GM18951 (cell line): Measurements from ENCODE around the gene SEC22A.

Source experiments
- POLR2A ChIP-seq: IDR thresholded peaks from 4 replicates; pipeline ENCODE4 v1.6.1; 2011; ENCODE audit warnings: mild to moderate bottlenecking; ENCODE audit not compliant: insufficient read length, insufficient read depth; ENCODE audit errors: extremely low read depth
- in situ Hi-C: fragments of 300-500 bp; cut with MboI; formaldehyde crosslinking; loops from one replicate; pipeline ENCODE4 v1.12.0; 2022; ENCODE audit warnings: low sequenced_read_pairs, mixed read lengths, inconsistent platforms; ENCODE audit not compliant: unreplicated experiment

The SEC22A gene

DNA sequence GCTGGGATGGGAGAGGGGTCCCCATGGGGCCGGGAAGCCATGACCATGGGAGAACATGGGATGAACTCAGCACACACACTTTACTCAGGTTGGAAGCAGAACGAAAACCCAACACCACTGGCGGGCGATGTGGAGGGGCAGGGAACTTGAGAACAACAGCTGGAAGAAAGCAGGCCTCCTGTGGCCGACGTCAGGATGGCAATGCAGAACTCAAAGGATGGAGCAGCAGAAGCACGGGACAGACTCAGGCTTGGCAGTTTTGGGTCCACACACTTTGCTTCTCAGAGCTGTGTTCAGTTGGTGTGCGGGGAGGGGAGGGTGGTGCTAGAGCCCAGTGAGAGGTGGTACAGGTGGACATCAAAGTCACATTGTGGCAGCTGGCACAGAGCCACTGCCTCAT, 80.7 kb downstream of the SEC22A start:
- TF ChIP-seq POLR2A, result no peak
- in situ Hi-C loops, result no loop called here

DNA sequence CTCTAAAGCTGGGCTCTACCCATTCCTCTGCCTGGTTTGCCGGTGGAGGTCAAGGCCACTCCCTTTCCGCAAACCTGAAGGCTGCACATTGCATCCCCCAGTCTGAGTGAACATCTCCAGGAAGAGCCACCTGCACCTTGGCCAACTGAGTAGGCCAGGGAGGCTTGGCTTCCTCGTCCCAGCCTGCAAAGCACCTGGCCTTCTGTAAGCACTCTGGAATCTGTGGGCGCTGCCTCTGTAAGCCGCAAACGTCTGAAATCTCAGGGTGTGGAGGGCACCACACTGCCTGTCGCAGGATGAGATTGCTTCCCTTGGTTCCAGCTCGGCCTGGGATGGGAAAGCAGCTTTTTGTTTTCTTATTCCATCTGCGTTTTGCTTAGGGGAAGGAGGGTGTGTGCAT, 81.3 kb downstream of the SEC22A start:
- in situ Hi-C loops, result no loop called here
- no peak for TF ChIP-seq POLR2A

DNA sequence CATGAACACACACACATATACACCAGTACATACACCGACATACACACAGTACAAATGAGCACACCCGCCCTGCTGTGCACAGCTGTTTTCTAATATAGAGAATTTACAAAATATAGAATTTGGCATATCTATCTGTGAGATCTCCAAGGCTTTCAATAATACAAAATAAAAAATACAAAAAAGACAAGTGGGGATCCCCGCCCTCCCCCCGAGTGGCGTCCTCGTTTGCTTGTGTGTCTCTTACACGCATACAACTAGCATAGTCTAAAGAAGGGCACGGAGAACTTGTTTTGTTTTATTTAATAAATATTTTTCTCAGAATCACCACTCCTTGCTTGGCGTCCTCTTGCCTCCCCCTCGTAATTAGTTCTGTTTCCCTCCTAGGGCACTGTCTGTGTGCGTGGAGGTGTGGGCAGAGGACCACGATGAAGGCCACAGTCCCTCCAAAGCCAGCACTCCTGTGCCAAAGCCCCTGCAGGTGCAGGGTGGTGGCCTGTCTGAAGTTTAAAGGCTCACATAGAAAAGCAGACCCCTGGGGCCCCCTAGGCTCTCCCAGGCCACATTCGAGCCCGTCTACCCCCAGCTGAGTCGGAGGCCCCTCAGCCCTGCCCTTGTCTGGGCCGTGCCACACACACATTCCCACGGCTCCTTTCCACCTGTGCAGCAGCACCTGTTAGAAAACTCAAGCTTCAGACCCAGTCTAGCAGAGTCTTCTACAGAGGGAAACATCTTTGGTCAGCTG, 82.1 kb downstream of the SEC22A start:
- TF ChIP-seq POLR2A, result no peak
- in situ Hi-C loops, result no loop called here

DNA sequence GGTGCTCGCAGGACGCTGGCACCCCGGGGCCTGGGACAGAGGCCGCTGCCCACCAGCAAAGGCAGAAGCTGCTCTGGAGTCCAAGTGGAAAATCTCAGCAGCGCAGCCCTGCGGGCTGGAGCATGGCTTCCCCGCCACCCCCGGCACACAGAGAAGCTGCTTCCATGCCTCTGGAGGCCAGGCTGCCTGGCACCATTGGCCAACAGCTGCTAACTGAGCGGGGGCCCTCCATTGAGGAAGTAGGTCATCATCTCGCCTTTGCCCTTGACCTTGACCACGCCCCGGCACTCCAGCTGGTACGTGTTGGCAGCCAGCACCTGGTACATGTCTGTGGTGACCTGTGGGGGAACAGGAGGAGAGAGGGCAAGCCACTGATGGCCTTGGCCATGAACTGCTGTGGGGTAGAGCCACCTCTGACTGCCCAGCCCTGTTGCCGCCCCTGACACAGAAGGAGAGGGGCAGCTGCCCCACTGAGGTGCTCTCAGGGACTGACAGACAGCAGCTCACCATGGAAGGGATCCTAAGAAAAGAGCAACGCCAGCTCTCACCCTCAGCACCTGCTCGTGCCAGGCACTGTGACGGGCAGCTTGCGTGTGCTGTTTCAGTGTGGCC, 82.8 kb downstream of the SEC22A start:
- in situ Hi-C loops, result no loop called here
- no peak for TF ChIP-seq POLR2A

DNA sequence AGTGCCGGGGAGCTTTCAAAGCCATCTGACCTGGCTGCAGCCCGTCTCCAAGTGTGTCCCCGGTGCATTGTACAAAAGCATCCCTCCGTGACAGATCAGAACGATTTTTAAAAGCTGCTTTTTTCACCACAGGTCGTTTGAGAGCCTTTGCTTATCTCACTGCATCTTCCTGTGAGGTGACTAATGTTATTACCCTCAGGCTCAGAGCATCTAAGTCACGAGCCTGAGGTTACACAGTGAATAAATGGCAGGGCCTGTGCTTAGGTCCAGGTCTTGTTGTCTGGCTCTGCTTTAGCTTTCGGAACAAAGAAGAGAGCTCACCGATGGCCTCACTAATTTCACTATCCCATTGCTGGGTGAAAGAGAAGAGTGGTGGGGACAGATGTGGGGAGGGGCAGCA, 83.3 kb downstream of the SEC22A start:
- TF ChIP-seq POLR2A, result no peak
- in situ Hi-C loops, result no loop called here

DNA sequence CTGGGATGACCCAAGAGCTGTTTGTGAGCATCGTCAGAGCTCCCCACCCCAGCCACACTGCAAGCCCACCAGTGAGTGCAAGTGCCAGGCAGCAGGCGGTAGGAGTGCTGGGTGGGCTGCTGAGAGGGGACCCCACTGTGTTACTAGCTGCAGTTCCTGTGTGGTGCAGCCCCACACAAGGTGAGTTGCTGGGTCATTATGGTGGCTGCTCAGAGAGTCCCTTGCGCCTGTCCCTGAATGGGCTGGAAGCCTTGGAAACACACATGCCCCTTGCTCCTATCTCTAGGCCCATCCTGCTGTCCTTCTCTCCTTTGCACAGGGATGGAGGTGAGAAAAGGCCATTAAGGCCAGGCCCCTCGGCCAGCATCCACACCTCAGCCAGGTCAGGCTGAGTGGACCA, 83.7 kb downstream of the SEC22A start:
- TF ChIP-seq POLR2A, result no peak
- in situ Hi-C loops, result no loop called here

DNA sequence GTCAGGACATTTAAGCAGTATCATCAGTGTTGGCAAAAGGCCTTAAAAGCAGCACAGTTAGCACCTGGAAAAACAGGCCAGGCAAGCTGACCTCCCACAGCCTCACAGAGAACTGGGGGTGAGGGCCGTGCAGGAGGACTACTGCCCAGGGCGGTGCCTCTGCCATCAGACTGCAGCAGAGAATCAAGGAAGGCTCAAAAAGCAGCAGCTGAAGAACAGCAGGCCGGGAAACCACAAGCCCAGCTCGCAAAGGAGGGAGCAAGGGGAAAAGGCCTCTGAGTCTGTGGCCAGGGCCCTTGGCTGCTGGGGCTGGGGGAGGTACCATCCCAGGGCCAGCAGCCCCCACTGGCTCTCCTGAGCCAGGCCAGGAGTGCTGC, 84.2 kb downstream of the SEC22A start:
- TF ChIP-seq POLR2A, result no peak
- in situ Hi-C loops, result no loop called here

DNA sequence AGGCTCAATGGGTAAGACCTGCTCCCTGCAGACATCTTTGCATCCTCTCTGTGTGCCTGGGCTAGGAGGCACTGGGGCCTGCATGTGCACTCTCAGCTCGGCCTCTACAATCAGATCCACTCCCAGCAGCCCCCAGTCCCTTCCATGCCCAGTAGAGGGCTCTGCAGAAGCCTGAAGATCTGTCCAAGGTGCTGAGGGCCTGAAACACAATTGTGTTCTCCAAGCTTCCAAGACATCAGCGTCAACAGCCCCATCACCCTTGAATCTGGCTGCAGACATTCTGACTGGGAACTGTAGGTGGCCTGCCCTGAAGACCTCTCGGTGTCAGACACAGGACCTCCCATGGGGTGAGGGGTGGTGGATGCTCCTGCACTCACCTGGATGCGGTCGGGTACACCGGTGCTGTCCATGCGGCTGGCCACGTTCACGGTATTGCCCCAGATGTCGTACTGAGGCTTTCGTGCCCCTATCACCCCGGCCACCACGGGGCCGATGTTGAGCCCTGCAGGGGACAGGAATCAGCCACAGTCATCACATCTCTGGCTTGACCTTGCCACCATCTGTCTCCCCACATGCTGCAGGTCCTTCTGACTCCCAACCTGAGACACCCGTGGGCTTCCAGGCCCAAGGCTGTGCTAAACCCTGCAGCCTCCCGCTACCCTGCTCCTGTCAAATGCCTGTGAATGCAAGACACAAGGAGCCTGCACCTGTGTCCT, 84.7 kb downstream of the SEC22A start:
- TF ChIP-seq POLR2A, result no peak
- in situ Hi-C loops, result no loop called here

DNA sequence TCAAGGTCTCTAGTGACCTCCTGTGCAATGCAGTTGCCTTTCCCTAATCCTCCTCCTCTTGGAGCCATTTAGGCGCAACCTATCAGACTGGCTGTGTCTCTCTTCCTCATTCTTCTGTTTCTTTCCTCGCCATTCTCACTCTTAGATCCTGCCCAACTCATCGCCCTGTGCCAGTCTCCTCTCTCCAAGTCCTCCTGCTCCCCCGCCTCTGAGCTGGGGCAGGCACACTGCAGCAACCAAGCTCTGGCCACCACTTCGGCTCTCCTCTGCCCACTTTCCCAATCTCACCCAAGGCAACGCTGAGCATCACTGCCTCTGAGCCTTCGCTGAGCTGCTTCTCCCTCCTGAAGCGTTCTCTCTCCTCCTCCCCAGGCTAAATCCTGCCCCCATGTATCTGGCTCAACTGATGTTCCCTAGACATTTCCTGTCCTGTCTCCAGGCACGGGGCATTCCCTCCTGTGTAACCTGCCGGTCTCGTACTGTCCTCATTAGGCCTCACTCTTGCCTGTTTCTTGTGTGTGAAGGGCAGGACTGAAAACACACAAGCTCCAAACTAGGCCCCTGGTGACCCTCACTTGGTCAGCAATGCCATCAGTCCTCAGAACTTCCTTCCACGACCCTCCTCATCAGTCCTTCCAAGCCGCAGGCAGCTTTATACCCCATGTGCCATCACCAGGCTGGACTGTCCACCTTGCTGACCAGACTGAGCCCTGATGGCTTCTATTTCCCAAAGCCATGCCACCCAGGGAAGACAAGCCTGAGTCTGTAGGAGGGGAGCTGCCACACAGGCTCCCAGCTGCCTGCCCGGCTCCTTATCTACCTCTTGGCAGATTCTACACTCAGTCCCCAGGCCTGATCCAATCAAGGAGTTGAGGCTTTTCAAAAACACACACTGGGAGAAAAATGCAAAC, 85.6 kb downstream of the SEC22A start:
- TF ChIP-seq POLR2A, result no peak
- in situ Hi-C loops, result no loop called here

DNA sequence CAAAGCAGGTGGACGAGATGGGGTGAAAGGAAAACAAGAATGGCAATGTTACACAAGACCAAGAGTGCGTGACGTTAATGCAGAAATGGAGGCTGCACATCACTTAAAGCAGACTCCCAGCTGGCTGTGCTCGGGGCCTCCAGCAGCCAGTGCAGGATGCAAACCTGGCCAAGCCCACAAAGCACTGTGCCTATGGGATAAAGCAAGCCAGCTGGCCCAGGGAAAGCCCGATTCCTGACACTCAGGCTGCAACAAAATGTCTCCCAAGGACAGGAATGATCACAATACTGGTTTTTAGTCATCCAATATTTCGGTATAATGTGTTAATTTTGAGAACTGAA, 86.2 kb downstream of the SEC22A start:
- in situ Hi-C loops, result no loop called here
- TF ChIP-seq POLR2A, result no peak

DNA sequence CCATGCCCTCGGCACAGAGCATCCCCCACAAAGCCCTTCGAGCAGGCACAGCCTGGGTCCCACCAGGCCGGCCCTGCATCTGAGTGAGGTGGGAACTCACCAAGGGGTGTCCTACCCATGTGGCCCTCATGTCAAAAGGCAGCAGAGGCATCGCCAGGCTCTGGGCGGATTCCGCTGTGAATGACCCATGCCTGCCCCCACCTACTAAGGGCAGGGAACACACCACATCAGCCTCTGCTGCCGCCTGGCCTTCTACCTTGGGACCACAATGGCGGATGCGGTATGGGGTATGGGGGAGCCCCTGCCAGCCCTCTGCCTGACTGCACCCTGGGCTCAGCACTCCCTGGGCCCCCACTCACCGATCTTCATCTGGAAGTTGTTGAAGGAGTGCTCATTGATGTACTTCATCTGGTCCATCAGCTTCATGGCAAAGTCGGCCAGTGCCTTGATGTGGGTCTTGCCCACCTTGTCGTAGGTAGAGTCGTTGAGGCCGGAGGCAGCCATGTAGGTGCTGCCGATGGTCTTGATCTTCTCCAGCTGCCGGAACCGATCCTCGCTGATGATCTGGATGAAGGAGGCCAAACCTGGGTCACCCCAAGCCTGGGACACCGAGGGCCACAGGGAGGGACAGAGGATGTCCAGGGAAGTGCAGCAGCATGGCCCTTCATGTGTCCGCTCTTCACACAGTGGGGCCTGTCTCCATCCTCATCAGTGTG, 87.8 kb downstream of the SEC22A start:
- no peak for TF ChIP-seq POLR2A
- in situ Hi-C loops, result no loop called here

DNA sequence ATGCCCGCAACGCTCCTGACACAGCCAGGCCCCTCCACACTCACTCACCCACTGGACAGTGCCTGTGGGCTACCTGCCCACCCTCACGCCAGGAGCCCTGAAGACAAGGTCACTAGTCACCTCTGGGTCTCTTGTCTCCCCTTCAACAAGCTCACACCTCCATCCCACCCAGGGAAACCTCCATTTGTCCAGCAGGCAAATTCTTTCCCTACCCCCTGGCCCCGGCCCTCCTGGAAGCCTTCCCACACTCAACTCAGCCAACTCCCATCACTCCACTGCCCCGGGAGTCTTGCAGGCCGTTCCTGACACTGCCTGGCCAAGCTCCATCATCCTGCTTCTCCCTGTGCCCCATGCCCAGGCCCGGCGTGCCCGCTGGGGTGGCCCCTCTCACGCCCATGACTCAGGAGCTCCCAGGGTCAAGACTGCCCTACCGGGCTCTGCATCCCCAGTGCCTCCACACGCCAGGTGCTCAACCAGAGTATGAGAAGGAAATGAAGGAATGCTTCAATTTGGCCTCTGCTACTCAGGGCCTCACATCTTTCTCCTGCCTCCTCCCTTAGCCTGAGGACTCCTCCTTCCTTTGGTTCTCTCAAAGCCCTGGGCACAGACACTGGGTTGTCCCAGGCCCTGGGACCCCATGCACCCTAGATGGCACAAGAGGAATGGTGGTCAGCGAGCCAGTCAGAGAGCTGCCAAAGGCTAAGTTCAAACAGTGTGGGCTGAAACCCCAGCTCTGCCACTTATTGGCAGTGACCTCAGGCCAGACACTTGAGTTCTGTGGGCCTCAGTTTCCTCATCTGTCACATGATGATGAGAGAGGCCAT, 88.6 kb downstream of the SEC22A start:
- in situ Hi-C loops, result no loop called here
- TF ChIP-seq POLR2A, result no peak
